Body of pancreas (tissue), 4 donors: ENCODE results near the gene LYL1. TPM values are rescaled to one million over a fixed set of nuclear protein-coding genes. Genes with fewer than 3 reads are reported as not detected.

Experiments
- ATAC-seq: fragments of 150-250 bp; one replicate; pipeline ENCODE4 v1.9.1; 2016
- DNase-seq, 4 donors: peaks; one replicate each; pipeline ENCODE4 v3.0.0-alpha.2; 2019
- H3K27ac ChIP-seq, 4 donors: fragments of 200-600 bp; sonication (generic); 1 replicate in 3 of 4; 2 replicates in 1 of 4; pipeline versions ENCODE4 v1.5.1 to v1.6.1; 2016 to 2019; ENCODE audit warnings: mild to moderate bottlenecking in 1 of 4, mixed read lengths in 1 of 4, moderate library complexity in 1 of 4
- H3K27me3 ChIP-seq, 2 donors: fragments of 200-600 bp; sonication (generic); one replicate each; pipeline ENCODE4 v1.6.0; 2016; ENCODE audit warnings: mild to moderate bottlenecking in 1 of 2
- H3K36me3 ChIP-seq, 2 donors: fragments of 200-600 bp; sonication (generic); replicated peaks in 1 of 2; 2 replicates each; pipeline ENCODE4 v1.5.1; 2016; ENCODE audit warnings: low read depth in 2 of 2; ENCODE audit not compliant: insufficient read depth in 1 of 2
- H3K4me1 ChIP-seq: fragments of 200-600 bp; sonication (generic); one replicate; pipeline ENCODE4 v1.6.0; 2016
- H3K4me3 ChIP-seq, 2 donors: fragments of 200-600 bp; sonication (generic); 1 replicate in 1 of 2; 2 replicates in 1 of 2; pipeline ENCODE4 v1.5.1; 2016 to 2019
- H3K9me3 ChIP-seq, 3 donors: fragments of 200-600 bp; sonication (generic); 1 replicate in 2 of 3; 2 replicates in 1 of 3; pipeline ENCODE4 v1.5.1; 2016
- CTCF ChIP-seq, 7 experiments: fragments of 450-650 bp in 4 of 7; fragments of 200-600 bp in 3 of 7; sonication (generic) in 3 of 7; IDR thresholded peaks; one replicate each; pipeline ENCODE4 v1.5.1; 2016 to 2019; ENCODE audit warnings: antibody characterized with exemption in 7 of 7
- POLR2A ChIP-seq, 3 donors: fragments of 450-650 bp; IDR thresholded peaks; one replicate each; pipeline ENCODE4 v1.6.1; 2016; ENCODE audit warnings: antibody characterized with exemption in 3 of 3, mild to moderate bottlenecking in 2 of 3
- WGBS, 2 donors: methylation state at CpG; one replicate each; pipeline ENCODE4 v1.1.5; 2017; 5-methylcytosine and 5-hydroxymethylcytosine counted together
- intact Hi-C: fragments of 100-400 bp; cut with DNase I; formaldehyde crosslinking; loops from one replicate; pipeline ENCODE4 v1.15.1; 2023
- total RNA-seq, 2 donors: library from RNA; depleted of rRNA; stranded (reverse); fragments of >200 nt; gene quantifications; one replicate each; pipeline ENCODE4 v1.1.0, GENCODE V29; 2016

The LYL1 gene
- total RNA-seq, 2 donors from 2014 or later: 3.4 to 6.9 TPM

GRCh38 chr19:13062317-13062716, 40.3 kb downstream of the LYL1 start:
- TF ChIP-seq POLR2A (IDR thresholded peaks at IDR 0.05): no peak
- TF ChIP-seq CTCF (IDR thresholded peaks at IDR 0.05): no peak
- no peak overlapping the region for H3K4me3 ChIP-seq
- H3K27ac ChIP-seq: no peak overlapping the region
- H3K9me3 ChIP-seq: no peaks in the 10 kb centered on the region
- H3K4me1 ChIP-seq: peaks cover 41% of the 10 kb centered on the region
- H3K36me3 ChIP-seq: no peaks in the 10 kb centered on the region
- intact Hi-C loops: loop anchor here (5.0 kb wide), 1 partner anchor 75 kb away; no protein-coding TSS in a partner anchor
- DNase-seq (no peak), ATAC-seq (no peak)
- no peaks in the 10 kb centered on the region for H3K27me3 ChIP-seq

- intact Hi-C loops: loop anchor here (5.0 kb wide), 1 partner anchor 74 kb away; no protein-coding TSS in a partner anchor
- ATAC-seq (peak; percentile 89), DNase-seq (peak; percentile 82 to 90 (median 86))
- H3K27ac ChIP-seq: peak overlapping the region in 3 of 4 donors; percentile 64 to 86 (median 73)
- peaks cover 52% of the 10 kb centered on the region for H3K4me1 ChIP-seq
- H3K9me3 ChIP-seq: no peaks in the 10 kb centered on the region
- no peaks in the 10 kb centered on the region for H3K27me3 ChIP-seq
- peak; percentile 91 to 96 (median 94) for TF ChIP-seq CTCF (IDR thresholded peaks at IDR 0.05)
- peak in 2 of 3 donors; percentile 34 to 38 for TF ChIP-seq POLR2A (IDR thresholded peaks at IDR 0.05)
- H3K4me3 ChIP-seq: no peak overlapping the region
- WGBS, 2 donors: 1 to 4% methylated on average over 22 to 37 of the region's 40 CpGs
- no peaks in the 10 kb centered on the region for H3K36me3 ChIP-seq
Measured at GRCh38 chr19:13060964-13061927, 41.4 kb downstream of the LYL1 start.

- ATAC-seq (peak; percentile 36), DNase-seq (peak in 3 of 4 donors; percentile 39 to 40 (median 39))
- no peaks in the 10 kb centered on the region for H3K27me3 ChIP-seq
- H3K27ac ChIP-seq: peak overlapping the region; percentile 26 to 86 (median 68)
- no peak overlapping the region for H3K4me3 ChIP-seq
- intact Hi-C loops: loop anchor here (5.0 kb wide), 1 partner anchor 73 kb away; no protein-coding TSS in a partner anchor
- peaks cover 60% of the 10 kb centered on the region for H3K4me1 ChIP-seq
- TF ChIP-seq CTCF (IDR thresholded peaks at IDR 0.05) (no peak), POLR2A (IDR thresholded peaks at IDR 0.05) (no peak)
- 29 to 39% methylated on average over 15 to 19 of the region's 19 CpGs for WGBS, 2 donors
- H3K9me3 ChIP-seq: no peaks in the 10 kb centered on the region
- no peaks in the 10 kb centered on the region for H3K36me3 ChIP-seq
Measured at GRCh38 chr19:13060233-13060963, 42.3 kb downstream of the LYL1 start.

GRCh38 chr19:13058951-13059660, 43.6 kb downstream of the LYL1 start:
- TF ChIP-seq CTCF (IDR thresholded peaks at IDR 0.05) (no peak), POLR2A (IDR thresholded peaks at IDR 0.05) (no peak)
- DNase-seq (no peak), ATAC-seq (no peak)
- intact Hi-C loops: no loop called here
- H3K36me3 ChIP-seq: no peaks in the 10 kb centered on the region
- no peak overlapping the region for H3K4me3 ChIP-seq
- peak overlapping the region in 2 of 4 donors; percentile 58 to 89 for H3K27ac ChIP-seq
- H3K27me3 ChIP-seq: no peaks in the 10 kb centered on the region
- no peaks in the 10 kb centered on the region for H3K9me3 ChIP-seq
- WGBS, 2 donors: 84 to 91% methylated on average over 12 of the region's 12 CpGs
- H3K4me1 ChIP-seq: peaks cover 71% of the 10 kb centered on the region
